ENCODE results near the gene CORO2A. TPM values are rescaled to one million over a fixed set of nuclear protein-coding genes. Genes with fewer than 3 reads are reported as not detected.

The CORO2A gene
- total RNA-seq, 2 experiments from 2014 or later, result 6.8 to 8.5 TPM

DNA sequence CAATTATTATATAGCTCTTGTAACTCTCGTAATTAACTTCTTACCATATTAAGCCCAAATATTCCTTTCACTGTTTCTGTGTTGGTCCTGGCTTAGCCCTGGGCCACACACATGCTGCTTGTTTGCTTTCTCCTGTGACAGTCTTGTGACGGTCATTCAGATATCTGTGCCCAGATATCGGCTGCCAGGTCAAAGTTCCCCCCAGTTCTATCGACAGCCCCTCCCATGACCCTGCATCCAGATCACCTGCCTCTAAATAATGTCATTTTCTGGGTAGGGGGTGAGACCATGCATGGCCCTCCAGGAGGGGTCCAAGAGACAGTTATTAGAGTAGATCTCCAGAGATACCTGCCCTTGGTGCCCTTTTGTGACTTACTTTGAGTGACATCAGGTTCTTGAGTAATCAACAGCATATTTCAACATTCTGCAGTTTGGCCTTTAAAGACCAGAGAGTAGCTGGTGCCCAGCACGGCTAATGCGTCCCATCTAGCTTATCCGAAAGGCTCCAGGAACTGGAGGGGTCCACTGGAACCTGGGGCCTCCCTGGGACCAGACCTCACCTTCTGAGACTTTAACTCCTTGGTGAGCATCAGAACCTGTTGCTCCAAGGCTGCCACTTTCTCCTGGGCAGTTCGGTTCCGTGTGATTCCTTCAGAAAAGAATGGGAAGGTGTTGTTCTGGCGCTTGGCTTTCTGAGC lies 36.1 kb upstream of the CORO2A start:
- no peaks in the 10 kb centered on the region for H3K27me3 ChIP-seq (ENCODE audit: control insufficient read depth in 1 of 2, insufficient read depth in 2 of 2, low read length in 2 of 2)
- H3K36me3 Mint-ChIP-seq (ENCODE audit: low read depth), result peaks cover 63% of the 10 kb centered on the region
- H3K27ac Mint-ChIP-seq, result no peak overlapping the region
- no peak overlapping the region for H3K4me3 ChIP-seq (ENCODE audit: low read length)
- no peaks in the 10 kb centered on the region for H3K4me1 Mint-ChIP-seq (ENCODE audit: low read depth)
- ChIA-PET CTCF (no interaction called here), POLR2A (no interaction called here)
- H3K9me3 ChIP-seq (ENCODE audit: control insufficient read depth in 1 of 2, insufficient read depth in 1 of 2, low read length in 2 of 2), result no peaks in the 10 kb centered on the region
- H3K4me3 Mint-ChIP-seq, result no peak overlapping the region
- DNase-seq (no peak), ATAC-seq (ENCODE audit: poor library complexity) (no peak)
- no peaks in the 10 kb centered on the region for H3K9me3 Mint-ChIP-seq
- intact Hi-C loops (cut with DNase I, micrococcal nuclease), result no loop called here
- H3K27me3 Mint-ChIP-seq, result no peaks in the 10 kb centered on the region
- H3K27ac ChIP-seq (ENCODE audit: low read depth in 1 of 2, low read length in 2 of 2), result no peak overlapping the region
- no peaks in the 10 kb centered on the region for H3K4me1 ChIP-seq (ENCODE audit: insufficient read depth, low read length)
- peaks cover 55% of the 10 kb centered on the region for H3K36me3 ChIP-seq (ENCODE audit: insufficient read depth, low read length)
- TF ChIP-seq, protein P1, sequence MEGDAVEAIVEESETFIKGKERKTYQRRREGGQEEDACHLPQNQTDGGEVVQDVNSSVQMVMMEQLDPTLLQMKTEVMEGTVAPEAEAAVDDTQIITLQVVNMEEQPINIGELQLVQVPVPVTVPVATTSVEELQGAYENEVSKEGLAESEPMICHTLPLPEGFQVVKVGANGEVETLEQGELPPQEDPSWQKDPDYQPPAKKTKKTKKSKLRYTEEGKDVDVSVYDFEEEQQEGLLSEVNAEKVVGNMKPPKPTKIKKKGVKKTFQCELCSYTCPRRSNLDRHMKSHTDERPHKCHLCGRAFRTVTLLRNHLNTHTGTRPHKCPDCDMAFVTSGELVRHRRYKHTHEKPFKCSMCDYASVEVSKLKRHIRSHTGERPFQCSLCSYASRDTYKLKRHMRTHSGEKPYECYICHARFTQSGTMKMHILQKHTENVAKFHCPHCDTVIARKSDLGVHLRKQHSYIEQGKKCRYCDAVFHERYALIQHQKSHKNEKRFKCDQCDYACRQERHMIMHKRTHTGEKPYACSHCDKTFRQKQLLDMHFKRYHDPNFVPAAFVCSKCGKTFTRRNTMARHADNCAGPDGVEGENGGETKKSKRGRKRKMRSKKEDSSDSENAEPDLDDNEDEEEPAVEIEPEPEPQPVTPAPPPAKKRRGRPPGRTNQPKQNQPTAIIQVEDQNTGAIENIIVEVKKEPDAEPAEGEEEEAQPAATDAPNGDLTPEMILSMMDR (IDR thresholded peaks at IDR 0.05), result no peak

DNA sequence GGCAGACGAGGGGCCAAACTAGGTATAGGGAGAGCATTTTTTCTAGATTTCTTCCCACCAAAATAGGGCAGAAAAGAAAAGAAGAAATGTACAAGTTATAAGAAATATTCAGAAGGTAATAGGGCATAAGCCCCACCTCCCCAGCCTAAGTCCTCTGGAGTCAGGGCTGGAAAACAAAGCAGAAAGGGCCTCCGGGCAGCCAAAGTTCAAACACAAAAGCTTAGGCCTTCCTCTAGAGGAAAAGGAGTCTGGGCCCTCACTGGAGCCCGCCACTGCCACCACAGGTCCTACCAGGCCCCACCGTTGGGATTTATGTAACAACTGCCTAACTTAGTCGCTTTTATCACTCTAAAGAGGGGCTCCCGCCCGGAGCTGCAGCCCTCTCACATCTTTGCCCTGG lies 35.4 kb upstream of the CORO2A start:
- peaks cover 49% of the 10 kb centered on the region for H3K36me3 ChIP-seq (ENCODE audit: insufficient read depth, low read length)

DNA sequence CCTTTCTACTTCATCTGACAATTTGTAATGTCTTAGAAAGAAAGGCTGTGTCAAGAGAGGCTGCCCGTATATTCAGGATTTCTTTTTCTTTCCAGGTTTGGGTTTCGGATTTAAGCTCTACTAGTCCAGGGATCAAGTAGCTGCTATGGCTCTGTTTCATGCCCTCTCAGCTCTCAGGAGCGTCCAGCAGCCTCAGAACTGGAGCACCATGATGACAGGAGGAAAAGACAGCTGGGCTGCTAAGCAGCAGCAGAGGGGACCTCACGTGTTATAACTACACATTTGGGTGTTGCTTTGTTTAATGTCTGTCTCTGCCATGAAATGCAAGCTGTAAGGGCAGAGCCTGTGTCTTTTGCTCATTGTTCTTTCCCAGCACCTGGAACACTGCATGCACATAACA lies 34.5 kb upstream of the CORO2A start:
- Histone ChIP-seq H3K9me3 (ENCODE audit: control insufficient read depth in 1 of 2, insufficient read depth in 1 of 2, low read length in 2 of 2) (no peaks in the 10 kb centered on the region), H3K27ac (ENCODE audit: low read depth in 1 of 2, low read length in 2 of 2) (no peak overlapping the region), H3K36me3 (ENCODE audit: insufficient read depth, low read length) (peaks cover 41% of the 10 kb centered on the region), H3K27me3 (ENCODE audit: control insufficient read depth in 1 of 2, insufficient read depth in 2 of 2, low read length in 2 of 2) (no peaks in the 10 kb centered on the region), H3K4me3 (ENCODE audit: low read length) (no peak overlapping the region), H3K4me1 (ENCODE audit: insufficient read depth, low read length) (no peaks in the 10 kb centered on the region)
- intact Hi-C loops (cut with DNase I, micrococcal nuclease), result no loop called here
- TF ChIP-seq, protein P1 (IDR thresholded peaks at IDR 0.05), result no peak
- ChIA-PET CTCF (no interaction called here), POLR2A (interaction anchor here (0.6 kb wide), 1 partner anchor 978 kb away, joined by 3 read pairs; no protein-coding TSS in a partner anchor)
- DNase-seq (no peak), ATAC-seq (ENCODE audit: poor library complexity) (no peak)
- Mint-ChIP-seq H3K27ac (no peak overlapping the region), H3K27me3 (no peaks in the 10 kb centered on the region), H3K4me3 (no peak overlapping the region), H3K36me3 (ENCODE audit: low read depth) (peaks cover 63% of the 10 kb centered on the region), H3K9me3 (no peaks in the 10 kb centered on the region), H3K4me1 (ENCODE audit: low read depth) (no peaks in the 10 kb centered on the region)

More for the DNA sequence above, 35.4 kb upstream of the CORO2A start:
- no peaks in the 10 kb centered on the region for H3K9me3 Mint-ChIP-seq
- Histone ChIP-seq H3K27ac (ENCODE audit: low read depth in 1 of 2, low read length in 2 of 2) (no peak overlapping the region), H3K4me1 (ENCODE audit: insufficient read depth, low read length) (no peaks in the 10 kb centered on the region), H3K4me3 (ENCODE audit: low read length) (no peak overlapping the region), H3K9me3 (ENCODE audit: control insufficient read depth in 1 of 2, insufficient read depth in 1 of 2, low read length in 2 of 2) (no peaks in the 10 kb centered on the region), H3K27me3 (ENCODE audit: control insufficient read depth in 1 of 2, insufficient read depth in 2 of 2, low read length in 2 of 2) (no peaks in the 10 kb centered on the region)
- TF ChIP-seq, protein P1 (IDR thresholded peaks at IDR 0.05), result no peak
- POLR2A ChIA-PET, result no interaction called here
- H3K27ac Mint-ChIP-seq, result no peak overlapping the region
- CTCF ChIA-PET, result no interaction called here
- intact Hi-C loops (cut with DNase I, micrococcal nuclease), result no loop called here
- no peak overlapping the region for H3K4me3 Mint-ChIP-seq
- H3K4me1 Mint-ChIP-seq (ENCODE audit: low read depth), result no peaks in the 10 kb centered on the region
- peaks cover 62% of the 10 kb centered on the region for H3K36me3 Mint-ChIP-seq (ENCODE audit: low read depth)
- no peaks in the 10 kb centered on the region for H3K27me3 Mint-ChIP-seq
- ATAC-seq (ENCODE audit: poor library complexity), result no peak
- DNase-seq, result no peak
